ENCODE results near the gene UBQLN4.
"Not testable (repeated sequence)": the region's sequence is repeated elsewhere in the genome, so short reads cannot be mapped to it uniquely, and the experiment has no call there.

Gene UBQLN4

DNA sequence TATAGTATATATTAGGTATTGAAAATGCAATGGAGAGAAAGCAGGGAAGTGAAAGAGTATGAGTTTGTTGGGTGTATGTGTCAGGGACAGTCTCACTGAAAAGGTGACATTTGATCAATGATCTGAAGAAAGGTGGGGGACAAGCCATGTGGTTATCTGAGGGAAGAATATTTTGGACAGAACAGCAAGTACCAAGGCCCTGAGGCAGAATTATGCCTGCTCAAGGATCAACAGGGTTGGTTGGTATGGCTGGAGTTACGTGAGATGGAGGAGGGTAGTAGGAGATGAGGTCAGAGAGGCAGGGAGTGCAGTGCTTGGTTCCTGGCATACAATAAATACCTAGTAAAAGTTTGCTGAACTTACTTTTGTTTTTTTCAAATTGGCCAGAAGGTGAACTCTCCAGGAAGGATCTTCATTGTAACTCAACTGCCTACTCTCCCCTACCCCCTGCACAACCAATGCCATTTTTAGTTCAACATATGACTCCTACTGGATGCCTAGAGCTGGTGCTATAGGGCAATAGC lies 2.8 kb upstream of the UBQLN4 start:
- DNase-seq, result no peak

GRCh38 chr1:156055281-156056048 lies 1.9 kb upstream of the UBQLN4 start:
- DNase-seq, result peak; percentile 79

DNA sequence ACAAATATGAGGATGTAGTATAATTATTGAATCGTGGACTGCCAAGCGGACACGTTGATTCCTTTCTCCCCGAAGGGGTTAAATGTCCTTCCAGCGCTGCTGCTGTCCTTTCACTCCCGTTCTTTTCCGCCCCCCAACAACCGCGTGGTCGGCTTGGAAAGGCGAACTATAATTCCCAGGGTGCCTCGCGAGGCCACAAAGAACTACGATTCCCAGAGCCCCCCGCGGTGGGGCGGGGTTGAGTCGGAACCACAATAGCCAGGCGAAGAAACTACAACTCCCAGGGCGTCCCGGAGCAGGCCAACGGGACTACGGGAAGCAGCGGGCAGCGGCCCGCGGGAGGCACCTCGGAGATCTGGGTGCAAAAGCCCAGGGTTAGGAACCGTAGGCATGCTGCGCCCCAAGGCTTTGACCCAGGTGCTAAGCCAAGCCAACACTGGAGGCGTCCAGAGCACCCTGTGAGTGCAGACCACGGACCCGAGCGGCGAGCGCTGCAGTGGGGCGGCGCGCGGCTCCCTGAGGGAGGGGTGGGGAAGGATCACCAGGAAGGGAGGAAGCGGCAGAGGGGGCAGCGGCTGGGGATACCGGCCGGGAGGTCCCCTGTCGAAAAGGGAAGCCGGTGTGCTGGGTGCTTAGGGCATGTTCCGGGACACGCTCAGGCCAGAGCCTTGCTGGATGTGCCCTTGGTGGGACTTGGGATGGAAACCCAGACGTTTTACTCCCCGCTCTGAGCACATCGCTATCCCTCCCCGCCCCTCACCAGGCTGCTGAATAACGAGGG lies 1.1 kb upstream of the UBQLN4 start, which contains the start of gene LAMTOR2:
Gene LAMTOR2, plus strand, starts transcription at position 283 of the 781 bp plus-strand sequence. Its CDS starts 108 bp downstream, at position 391.
- DNase-seq, result peak; percentile 96

DNA sequence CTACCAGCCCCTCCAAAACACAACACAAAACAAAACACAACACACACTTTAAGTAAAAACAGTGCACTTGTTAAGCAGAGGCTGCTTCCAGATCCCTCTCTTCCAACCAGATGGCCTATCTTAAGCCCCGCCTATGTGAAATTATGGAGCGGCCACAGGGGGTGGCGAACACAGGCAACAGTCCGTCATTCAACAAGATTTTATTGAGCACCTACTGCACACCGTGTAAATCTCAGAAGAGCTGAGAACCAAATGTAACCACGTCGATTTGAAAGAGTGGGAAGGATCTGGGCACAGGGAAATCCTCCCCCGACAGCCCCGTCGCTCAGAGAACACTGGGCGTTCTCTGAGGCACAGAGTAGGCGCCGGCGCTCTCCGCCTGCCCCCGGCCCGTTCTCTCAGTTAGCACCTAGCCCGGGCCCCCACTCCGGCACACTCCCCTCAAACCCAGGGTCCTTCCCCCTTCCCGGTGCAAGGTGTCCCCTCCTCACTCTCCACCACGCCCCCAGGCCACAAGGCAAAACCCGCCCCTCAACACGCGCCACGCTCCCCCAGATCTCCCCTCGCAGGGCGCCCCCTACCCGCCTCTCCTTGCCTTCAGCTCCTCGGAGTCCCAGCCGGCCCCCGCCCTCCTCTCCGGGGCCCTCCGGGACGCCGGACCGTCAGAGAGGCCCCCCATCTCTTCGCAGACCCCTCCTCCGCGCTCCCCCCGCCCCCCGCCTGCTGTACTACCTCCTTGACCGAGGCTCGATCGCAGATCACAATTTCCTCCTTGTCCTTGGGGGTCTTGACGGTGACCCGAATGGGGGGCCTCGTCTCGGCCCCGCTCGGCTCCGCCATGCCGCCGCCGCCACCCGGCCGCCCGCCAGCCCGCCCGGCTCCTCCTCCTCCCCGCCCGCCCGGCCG lies 483 bp downstream of the UBQLN4 start:
- DNase-seq, result peak; percentile 70

- DNase-seq, result no peak
Measured at GRCh38 chr1:156051011-156051725, 2.4 kb downstream of the UBQLN4 start.

DNA sequence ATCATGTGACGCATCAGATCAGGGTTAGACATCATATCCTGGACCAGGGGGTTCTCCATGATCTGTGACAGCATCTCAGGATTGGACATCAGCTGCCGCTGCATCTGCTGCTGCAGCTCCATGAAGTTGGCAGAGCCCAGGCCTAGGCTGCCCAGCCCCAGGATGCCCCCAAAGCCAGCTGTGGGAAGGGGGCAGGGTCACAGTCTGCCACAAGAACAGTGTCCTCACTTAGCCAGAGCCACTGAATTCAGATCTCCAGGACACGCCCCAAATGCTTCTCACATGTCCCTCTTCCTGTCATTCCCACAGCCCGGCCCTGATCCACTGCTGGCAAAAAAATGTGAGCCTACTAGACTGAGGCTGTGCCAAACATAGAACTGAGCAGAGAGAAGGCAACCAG lies 3.2 kb downstream of the UBQLN4 start:
- DNase-seq, result no peak

DNA sequence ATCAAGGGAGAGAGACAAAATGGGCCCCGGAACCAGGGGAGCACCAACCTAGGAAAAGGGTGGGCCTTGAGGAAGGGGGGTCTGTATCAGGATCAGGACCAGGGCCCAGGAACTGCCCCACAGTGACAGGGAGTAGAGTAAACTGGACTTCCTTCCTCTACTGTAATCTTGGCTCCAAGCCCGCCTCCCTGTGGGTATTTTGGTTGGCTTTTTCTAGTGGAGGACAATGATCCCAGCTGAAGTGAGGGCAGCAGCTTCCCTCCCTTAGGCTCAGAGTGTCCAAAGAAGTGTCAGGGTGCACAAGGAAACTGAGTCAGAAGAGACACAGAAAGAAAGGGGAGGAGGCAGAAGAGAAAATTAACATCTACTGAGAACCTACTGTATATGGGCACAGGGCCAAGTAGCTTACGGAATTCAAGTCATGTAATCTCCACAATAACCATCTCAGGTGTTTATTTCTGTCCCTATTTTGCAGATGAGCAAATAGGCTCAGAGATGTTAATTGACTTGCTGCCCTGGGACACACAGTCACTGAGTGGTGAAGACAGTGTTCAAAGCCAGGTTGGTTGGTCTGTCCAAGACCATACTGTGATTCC lies 4.8 kb downstream of the UBQLN4 start:
- DNase-seq, result no peak

DNA sequence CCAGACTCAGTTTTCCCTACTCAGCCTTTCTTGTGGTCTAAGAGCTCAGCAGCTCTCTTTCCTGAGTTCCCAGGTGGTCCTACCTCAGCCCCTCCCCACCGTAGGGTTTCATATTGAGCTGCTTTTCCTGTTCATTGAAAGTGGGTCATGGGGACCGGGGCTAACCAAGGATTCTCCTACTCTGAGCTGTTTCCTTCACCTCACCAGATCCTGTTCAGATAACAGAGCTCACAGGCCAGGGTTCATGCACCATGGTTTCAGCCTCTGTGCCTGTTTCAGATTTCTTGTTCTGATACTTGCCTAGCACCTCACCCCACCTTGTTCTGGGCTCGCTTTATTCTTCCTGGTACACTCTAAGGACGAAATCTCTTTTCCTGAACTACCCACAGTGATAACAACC lies 8.5 kb downstream of the UBQLN4 start:
- DNase-seq, result no peak

GRCh38 chr1:156042828-156043227 lies 10.8 kb downstream of the UBQLN4 start:
- DNase-seq, result no peak

- not testable (repeated sequence) for DNase-seq
Measured at GRCh38 chr1:156034991-156035390, 18.6 kb downstream of the UBQLN4 start.

DNA sequence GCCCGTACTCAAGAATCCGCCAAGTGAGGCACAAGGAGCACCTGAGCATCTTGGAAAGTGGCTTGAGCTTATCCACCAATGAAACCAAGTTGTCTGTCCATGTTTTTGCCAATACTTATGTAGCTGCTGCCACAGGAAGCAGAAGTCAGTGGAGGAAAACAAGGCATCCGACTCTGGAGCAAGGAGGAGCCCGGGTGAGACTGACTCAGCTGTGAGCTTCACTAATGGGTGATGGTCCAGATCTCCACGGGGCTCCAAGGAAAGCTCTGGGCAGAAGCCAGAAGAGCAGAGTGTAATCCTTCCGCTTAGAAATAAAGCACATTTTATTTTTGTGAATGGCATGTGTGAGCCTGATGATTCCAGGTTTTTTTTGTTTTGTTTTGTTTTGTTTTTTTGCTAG lies 20.6 kb downstream of the UBQLN4 start:
- DNase-seq, result no peak

- no peak for DNase-seq
Measured at GRCh38 chr1:156026588-156026987, 27.0 kb downstream of the UBQLN4 start.

- DNase-seq, result peak; percentile 31
Measured at GRCh38 chr1:156025876-156026275, 27.7 kb downstream of the UBQLN4 start.

GRCh38 chr1:156024801-156025200 lies 28.8 kb downstream of the UBQLN4 start:
- no peak for DNase-seq

- DNase-seq, result no peak
Measured at GRCh38 chr1:156021954-156022353, 31.6 kb downstream of the UBQLN4 start.

DNA sequence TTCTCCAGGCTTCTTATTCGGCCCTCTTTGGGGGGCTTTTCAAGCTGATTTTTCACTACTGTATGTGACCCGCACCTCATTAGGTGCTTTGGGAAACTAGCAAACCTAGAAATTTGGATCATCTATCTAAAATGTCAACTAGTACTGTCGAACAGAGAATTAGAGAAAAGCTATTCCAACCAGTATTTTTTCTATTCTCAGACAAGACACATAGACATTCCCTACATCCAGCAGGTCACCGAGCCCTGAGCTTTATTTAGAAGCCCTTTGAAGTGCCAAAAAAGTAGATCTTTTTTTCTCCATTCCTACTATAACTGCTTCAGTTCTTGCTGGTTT lies 32.5 kb downstream of the UBQLN4 start:
- DNase-seq, result no peak

- DNase-seq, result peak; percentile 91
Measured at GRCh38 chr1:156020293-156021092, 33.1 kb downstream of the UBQLN4 start, which contains the start of gene SSR2. TSS of gene SSR2 (minus strand) at chr1:156020951. CDS start at chr1:156020167, 784 bp downstream.

DNA sequence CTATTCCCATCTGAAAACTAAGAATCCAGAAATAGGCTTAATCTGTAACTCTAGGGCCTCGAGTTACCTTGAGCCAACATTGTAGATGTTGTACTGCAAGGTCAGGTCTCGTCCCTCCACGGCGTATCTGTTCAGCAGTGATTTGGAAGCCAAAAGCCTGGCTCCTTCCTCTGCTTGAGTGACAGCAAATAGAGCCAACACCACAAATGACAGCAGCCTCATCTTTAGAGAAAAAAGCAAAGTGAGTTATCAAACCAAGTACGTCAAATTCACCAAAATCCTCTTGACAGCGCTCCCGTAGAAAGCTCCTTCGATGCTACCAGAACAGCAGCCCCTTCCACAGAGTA lies 33.7 kb downstream of the UBQLN4 start:
- no peak for DNase-seq

GRCh38 chr1:156014829-156015228 lies 38.8 kb downstream of the UBQLN4 start:
- no peak for DNase-seq

- DNase-seq, result peak; percentile 25
Measured at GRCh38 chr1:156012051-156012817, 41.4 kb downstream of the UBQLN4 start.
